ENCODE results near the gene AFF3. TPM values are rescaled to one million over a fixed set of nuclear protein-coding genes. Genes with fewer than 3 reads are reported as not detected.

The AFF3 gene
- total RNA-seq, 1 donor from 2014 or later, result 12.2 TPM

- no peak for DNase-seq (ENCODE audit: low spot score)
- Mint-ChIP-seq H3K27me3 (ENCODE audit: unreplicated experiment) (peaks cover 2% of the 10 kb centered on the region), H3K27ac (ENCODE audit: unreplicated experiment) (no peak overlapping the region), H3K4me3 (ENCODE audit: unreplicated experiment) (no peak overlapping the region), H3K9me3 (ENCODE audit: unreplicated experiment) (no peaks in the 10 kb centered on the region), H3K36me3 (ENCODE audit: low read depth, unreplicated experiment) (no peaks in the 10 kb centered on the region), H3K4me1 (ENCODE audit: unreplicated experiment) (peaks cover 2% of the 10 kb centered on the region)
- no peak for TF ChIP-seq CTCF (IDR thresholded peaks at IDR 0.05; ENCODE audit: unreplicated experiment)
Measured at GRCh38 chr2:99960291-99960690, 182.1 kb downstream of the AFF3 start.

GRCh38 chr2:99959261-99960014, 183.0 kb downstream of the AFF3 start:
- H3K9me3 Mint-ChIP-seq (ENCODE audit: unreplicated experiment), result no peaks in the 10 kb centered on the region
- peaks cover 2% of the 10 kb centered on the region for H3K27me3 Mint-ChIP-seq (ENCODE audit: unreplicated experiment)
- H3K4me3 Mint-ChIP-seq (ENCODE audit: unreplicated experiment), result no peak overlapping the region
- peaks cover 2% of the 10 kb centered on the region for H3K4me1 Mint-ChIP-seq (ENCODE audit: unreplicated experiment)
- DNase-seq (ENCODE audit: low spot score), result no peak
- no peak for TF ChIP-seq CTCF (IDR thresholded peaks at IDR 0.05; ENCODE audit: unreplicated experiment)
- H3K36me3 Mint-ChIP-seq (ENCODE audit: low read depth, unreplicated experiment), result no peaks in the 10 kb centered on the region
- H3K27ac Mint-ChIP-seq (ENCODE audit: unreplicated experiment), result no peak overlapping the region

GRCh38 chr2:99957332-99958133, 184.9 kb downstream of the AFF3 start:
- Mint-ChIP-seq H3K27ac (ENCODE audit: unreplicated experiment) (no peak overlapping the region), H3K27me3 (ENCODE audit: unreplicated experiment) (peaks cover 2% of the 10 kb centered on the region), H3K4me1 (ENCODE audit: unreplicated experiment) (peaks cover 2% of the 10 kb centered on the region), H3K4me3 (ENCODE audit: unreplicated experiment) (no peak overlapping the region), H3K9me3 (ENCODE audit: unreplicated experiment) (no peaks in the 10 kb centered on the region), H3K36me3 (ENCODE audit: low read depth, unreplicated experiment) (no peaks in the 10 kb centered on the region)
- no peak for DNase-seq (ENCODE audit: low spot score)
- no peak for TF ChIP-seq CTCF (IDR thresholded peaks at IDR 0.05; ENCODE audit: unreplicated experiment)

GRCh38 chr2:99956232-99957030, 186.0 kb downstream of the AFF3 start:
- peaks cover 7% of the 10 kb centered on the region for H3K27me3 Mint-ChIP-seq (ENCODE audit: unreplicated experiment)
- no peaks in the 10 kb centered on the region for H3K4me1 Mint-ChIP-seq (ENCODE audit: unreplicated experiment)
- no peak for TF ChIP-seq CTCF (IDR thresholded peaks at IDR 0.05; ENCODE audit: unreplicated experiment)
- no peak for DNase-seq (ENCODE audit: low spot score)
- no peak overlapping the region for H3K27ac Mint-ChIP-seq (ENCODE audit: unreplicated experiment)
- no peaks in the 10 kb centered on the region for H3K36me3 Mint-ChIP-seq (ENCODE audit: low read depth, unreplicated experiment)
- no peaks in the 10 kb centered on the region for H3K9me3 Mint-ChIP-seq (ENCODE audit: unreplicated experiment)
- H3K4me3 Mint-ChIP-seq (ENCODE audit: unreplicated experiment), result no peak overlapping the region
